Posterior cingulate gyrus (tissue), 11 donors: Measurements from ENCODE around the gene SLC35F1.

Source experiments
- DNase-seq, 10 donors: peaks; one replicate each; pipeline versions ENCODE4 v3.0.0 to v3.0.0-alpha.2; 2020 to 2021; ENCODE audit warnings: mixed read lengths in 3 of 10
- intact Hi-C: fragments of 100-400 bp; cut with DNase I; formaldehyde crosslinking; loops from one replicate; pipeline ENCODE4 v1.15.1; 2023

The SLC35F1 gene

DNA sequence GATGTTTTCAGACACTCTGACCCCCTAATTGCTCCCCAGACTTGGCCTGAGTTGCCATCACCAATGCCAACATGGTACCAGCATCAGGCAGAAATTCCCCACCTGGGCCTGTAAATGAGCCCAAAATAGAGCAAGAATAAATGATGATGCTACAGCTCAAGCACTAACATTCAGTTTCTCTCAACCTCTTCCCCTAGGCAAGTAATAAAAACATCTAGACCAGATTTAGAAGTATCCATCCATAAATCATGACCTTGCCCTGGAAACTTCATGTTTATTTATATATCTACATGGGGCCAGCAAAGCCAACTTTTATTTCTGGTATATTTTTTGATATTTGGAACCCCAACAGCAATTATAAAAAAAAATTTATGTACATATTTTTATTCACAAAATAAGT lies 419.6 kb downstream of the SLC35F1 start:
- intact Hi-C loops = no loop called here
- no peak for DNase-seq

DNA sequence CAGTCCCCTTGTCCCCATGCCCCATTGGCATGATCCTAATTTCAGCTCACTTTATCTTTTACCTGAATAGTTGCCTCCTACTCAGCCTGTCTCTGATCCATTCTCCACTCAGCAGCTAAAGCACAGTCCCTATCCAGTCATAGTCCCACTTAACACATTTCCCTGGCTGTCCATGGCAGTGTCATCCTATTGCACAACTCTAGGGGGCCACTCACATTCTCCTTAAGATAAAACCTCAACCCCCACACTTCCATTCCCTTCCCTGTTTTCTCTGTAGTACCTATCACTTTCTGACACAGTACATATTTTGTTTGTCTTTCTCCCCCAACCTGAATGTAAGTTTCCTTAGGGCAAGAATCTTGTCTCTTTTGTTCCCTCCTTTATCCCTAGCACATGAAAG lies 420.2 kb downstream of the SLC35F1 start:
- intact Hi-C loops = no loop called here

GRCh38 chr6:118333772-118334171 lies 426.7 kb downstream of the SLC35F1 start:
- intact Hi-C loops = no loop called here
- no peak for DNase-seq

More for the DNA sequence above, 420.2 kb downstream of the SLC35F1 start:
- DNase-seq = no peak

DNA sequence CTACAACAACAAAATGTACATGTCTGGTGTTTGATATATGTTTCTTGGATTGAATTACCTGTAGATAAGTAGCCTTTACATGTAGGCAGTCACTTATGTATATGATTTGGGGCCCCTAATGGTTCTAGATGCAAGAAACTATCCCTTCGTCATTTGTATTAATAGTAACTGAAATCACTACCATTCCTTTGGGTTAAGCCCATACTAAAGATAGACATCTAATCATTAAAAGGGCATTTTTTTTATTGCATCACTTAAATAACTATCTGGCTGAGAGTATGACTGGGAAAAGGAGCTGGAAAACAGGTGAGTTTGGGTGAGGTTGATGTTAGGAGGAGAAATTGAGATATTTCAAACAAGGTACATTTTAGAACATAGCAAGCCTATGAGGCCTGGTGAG lies 427.6 kb downstream of the SLC35F1 start:
- no peak for DNase-seq
- intact Hi-C loops = no loop called here

GRCh38 chr6:118335325-118335816 lies 428.3 kb downstream of the SLC35F1 start:
- no peak for DNase-seq

DNA sequence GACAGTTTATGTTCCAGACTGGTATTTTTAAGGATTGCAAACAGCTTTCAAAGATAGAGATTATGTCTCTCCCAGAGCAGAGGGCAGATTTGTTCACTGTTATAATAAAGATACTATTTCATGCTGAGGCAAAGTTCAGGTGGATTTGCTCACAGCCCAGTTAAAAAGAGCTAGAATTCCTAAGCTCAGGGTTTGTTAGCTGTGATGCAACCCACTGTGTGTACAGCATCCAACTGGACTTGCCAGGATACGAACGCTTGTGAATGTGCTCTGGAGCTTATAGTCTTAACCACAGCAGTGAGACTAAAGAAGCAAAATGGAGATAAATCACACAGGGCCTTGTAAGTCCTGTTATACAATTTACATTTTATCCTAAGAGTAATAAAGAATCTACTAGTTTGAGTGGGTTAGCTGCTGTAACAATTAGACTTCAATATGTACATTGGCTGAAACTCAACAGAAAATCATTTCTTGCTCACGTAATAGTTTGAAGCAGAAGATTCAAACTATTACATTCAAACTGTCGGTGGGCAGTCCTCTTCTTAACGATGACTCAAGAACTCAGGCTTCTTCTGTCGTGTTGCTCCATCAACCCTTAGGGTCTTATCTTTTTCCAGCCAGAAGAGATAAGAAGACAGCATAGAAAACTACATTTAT lies 437.1 kb downstream of the SLC35F1 start:
- intact Hi-C loops = no loop called here

More at GRCh38 chr6:118335325-118335816, 428.3 kb downstream of the SLC35F1 start:
- intact Hi-C loops = no loop called here

GRCh38 chr6:118350881-118351430 lies 443.9 kb downstream of the SLC35F1 start:
- intact Hi-C loops = no loop called here
- no peak for DNase-seq

More for the DNA sequence above, 437.1 kb downstream of the SLC35F1 start:
- no peak for DNase-seq

- intact Hi-C loops = no loop called here
- no peak for DNase-seq
Observed at GRCh38 chr6:118353564-118353963, 446.5 kb downstream of the SLC35F1 start.

DNA sequence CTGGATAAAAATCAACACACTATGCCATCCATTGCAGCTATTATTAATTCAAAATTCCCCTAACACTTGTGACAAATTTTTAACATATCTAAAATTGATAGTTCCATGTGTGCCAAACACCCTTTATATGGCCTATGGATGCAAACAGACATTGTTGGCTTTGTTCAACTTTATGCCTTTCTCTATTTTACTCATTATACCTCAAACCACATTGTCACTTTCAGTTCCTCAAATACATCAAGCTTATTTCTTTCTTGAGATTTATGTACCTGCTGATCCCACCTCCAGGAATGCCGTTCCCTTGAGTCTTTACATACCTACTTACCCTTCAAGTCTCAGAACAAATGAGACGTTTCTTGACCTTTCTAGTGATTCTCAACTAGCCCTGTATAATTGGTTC lies 447.6 kb downstream of the SLC35F1 start:
- intact Hi-C loops = no loop called here
- no peak for DNase-seq

DNA sequence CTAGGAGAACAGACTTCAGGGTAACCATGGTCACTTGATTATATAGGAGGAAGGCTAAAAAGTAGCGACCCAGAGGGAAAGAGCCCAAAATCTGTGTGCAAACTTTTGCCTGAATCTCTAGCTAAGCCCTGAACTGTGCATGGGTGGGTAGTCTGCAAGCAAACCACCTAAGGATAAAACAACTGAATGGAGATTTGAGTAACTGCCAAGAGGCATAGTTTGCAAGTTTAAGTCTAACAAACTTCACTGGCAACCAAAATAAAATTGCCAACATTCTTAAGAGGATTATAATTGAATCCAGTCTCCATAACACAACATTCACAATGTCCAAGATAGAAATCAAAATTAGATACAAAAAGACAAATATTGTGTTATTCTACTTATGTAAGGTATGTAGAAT lies 449.0 kb downstream of the SLC35F1 start:
- intact Hi-C loops = no loop called here
- no peak for DNase-seq

GRCh38 chr6:118356686-118357085 lies 449.6 kb downstream of the SLC35F1 start:
- intact Hi-C loops = no loop called here
- DNase-seq = no peak
